GM12801 (cell line): ENCODE results near the gene OPCML.

Experiments used
- CTCF ChIP-seq: IDR thresholded peaks from one replicate; pipeline ENCODE4 v1.5.1; 2011; ENCODE audit warnings: control low read depth; ENCODE audit not compliant: insufficient read length; ENCODE audit errors: extremely low read depth

The OPCML gene

DNA sequence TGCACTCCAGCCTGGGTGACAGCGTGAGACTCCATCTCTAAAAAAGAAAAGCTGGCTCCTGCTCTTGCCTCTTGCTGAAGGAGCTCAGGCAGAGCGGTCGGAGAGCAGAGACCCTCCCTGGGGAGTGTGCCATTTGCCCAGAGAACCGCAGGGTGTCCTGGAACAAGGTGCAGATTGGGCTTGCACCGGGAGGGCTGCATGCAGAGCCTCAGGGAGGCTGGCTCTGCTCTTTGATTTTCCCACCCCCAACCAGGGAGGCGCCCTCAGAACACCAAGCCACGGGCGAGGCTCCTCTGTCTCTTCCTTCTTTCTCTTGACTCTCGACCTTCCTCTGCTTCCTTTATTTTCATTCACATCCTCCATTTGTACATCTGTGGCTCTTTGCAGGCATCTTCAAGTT, 889.1 kb downstream of the OPCML start:
- TF ChIP-seq CTCF: no peak

DNA sequence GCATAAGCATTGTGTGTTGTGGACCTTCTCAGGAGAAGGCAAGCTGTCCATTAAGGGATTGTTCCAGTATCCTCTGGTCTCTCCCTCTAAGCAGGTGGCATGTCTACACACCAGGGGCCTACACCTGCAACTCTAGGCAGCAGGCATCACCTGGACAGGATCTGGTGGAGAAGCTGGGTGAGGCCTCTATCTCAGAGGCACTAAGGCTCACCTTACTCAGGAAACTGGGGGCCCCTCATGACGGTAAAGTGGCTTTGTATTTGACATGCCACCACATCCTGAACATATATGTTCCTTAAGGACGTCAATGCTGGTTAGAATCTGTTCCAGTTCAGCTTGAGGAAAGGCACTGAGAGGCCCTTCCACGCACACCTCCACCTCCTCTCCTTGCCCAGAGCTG, 891.3 kb downstream of the OPCML start:
- no peak for TF ChIP-seq CTCF

DNA sequence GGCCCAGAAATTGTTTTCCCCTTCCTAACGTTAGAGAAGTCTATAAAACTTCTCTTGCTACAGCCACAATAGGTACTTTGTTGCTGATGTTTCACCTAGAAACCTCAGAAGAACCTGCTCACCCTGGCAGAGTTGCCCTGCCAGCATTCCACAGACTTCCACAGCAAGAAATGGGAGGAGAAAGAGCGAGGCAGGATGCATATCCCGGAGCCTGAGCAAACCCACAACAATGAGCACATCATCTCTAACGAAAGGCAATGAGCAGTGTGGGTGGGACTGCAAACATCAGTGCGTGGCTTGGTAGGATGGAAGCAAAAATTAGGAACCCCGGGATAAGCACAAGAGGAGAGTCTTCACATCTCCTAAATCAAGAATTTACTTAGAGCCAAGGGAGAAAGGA, 892.3 kb downstream of the OPCML start:
- no peak for TF ChIP-seq CTCF

- TF ChIP-seq CTCF: no peak
These were observed 892.9 kb downstream of the OPCML start for GRCh38 chr11:132639403-132639802.

DNA sequence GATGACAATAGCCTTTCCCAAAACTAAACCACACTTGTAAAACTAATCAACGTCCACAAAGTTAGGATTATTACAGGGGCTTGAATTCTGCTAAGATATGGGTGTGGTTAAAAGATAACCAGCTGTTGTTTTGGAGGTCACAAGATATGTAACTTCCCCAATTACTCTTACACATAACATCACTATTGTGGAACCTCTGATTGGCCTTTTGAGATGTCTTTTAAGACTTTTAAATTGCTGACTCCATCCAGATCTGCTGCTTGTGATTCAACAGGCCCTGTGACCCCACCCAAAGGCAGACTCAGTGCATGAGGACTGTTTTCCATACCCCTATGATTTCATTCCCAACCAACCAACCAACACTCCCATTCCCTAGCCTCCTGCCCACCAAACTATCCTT, 893.9 kb downstream of the OPCML start:
- no peak for TF ChIP-seq CTCF

GRCh38 chr11:132636523-132636922, 895.8 kb downstream of the OPCML start:
- TF ChIP-seq CTCF: no peak

DNA sequence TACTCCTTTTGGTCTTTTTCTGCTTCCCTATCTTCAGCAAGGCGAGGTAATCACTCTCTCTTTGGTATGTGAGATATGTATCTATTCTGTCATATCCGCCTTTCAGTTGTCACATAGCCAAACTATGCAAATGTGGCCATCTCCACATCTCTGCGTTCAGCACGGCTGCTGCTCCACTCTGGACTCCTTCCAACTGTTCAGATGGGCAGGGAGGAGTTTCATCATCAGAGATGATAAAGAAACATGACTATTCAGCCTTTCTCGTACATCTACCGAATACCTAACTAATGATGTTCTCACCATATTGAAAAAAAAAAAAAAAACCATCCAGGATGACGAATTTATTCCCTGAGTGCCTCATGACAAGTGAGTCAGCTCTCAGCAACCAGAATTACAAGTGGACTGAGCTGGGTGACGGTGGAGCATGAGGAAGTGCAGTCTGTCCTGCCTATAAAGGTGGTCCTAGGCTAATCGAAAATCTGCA, 899.6 kb downstream of the OPCML start:
- no peak for TF ChIP-seq CTCF

- TF ChIP-seq CTCF: no peak
These were observed 900.3 kb downstream of the OPCML start for GRCh38 chr11:132631989-132632388.
